KMS-11 (cell line): ENCODE measurements around the gene TPST1.

ENCODE experiments used
- H2AFZ ChIP-seq: fragments of 200-600 bp; sonication (generic); 2 replicates; pipeline ENCODE4 v1.6.1; 2016; ENCODE audit warnings: antibody characterized with exemption, mixed run types, low read depth
- H3K27ac ChIP-seq: fragments of 200-600 bp; sonication (generic); 2 replicates; pipeline ENCODE4 v1.6.1; 2016; ENCODE audit warnings: mild to moderate bottlenecking, mixed run types
- H3K27me3 ChIP-seq: fragments of 200-600 bp; sonication (generic); 2 replicates; pipeline ENCODE4 v1.6.1; 2017; ENCODE audit warnings: mild to moderate bottlenecking, low read depth, mixed run types, moderate library complexity; ENCODE audit not compliant: insufficient read depth
- H3K36me3 ChIP-seq: fragments of 200-600 bp; sonication (generic); 2 replicates; pipeline ENCODE4 v1.6.1; 2017; ENCODE audit warnings: mild to moderate bottlenecking, mixed run types; ENCODE audit not compliant: insufficient read depth
- H3K4me1 ChIP-seq: fragments of 200-600 bp; sonication (generic); 2 replicates; pipeline ENCODE4 v1.6.1; 2016; ENCODE audit warnings: mild to moderate bottlenecking, low read depth, mixed run types; ENCODE audit not compliant: poor library complexity, severe bottlenecking
- H3K4me2 ChIP-seq: fragments of 200-600 bp; sonication (generic); 2 replicates; pipeline ENCODE4 v1.7.0; 2016; ENCODE audit warnings: mild to moderate bottlenecking, mixed run types
- H3K4me3 ChIP-seq: fragments of 200-600 bp; sonication (generic); IDR thresholded peaks from 2 replicates; pipeline ENCODE4 v1.6.1; 2017; ENCODE audit warnings: low read depth, low read length, mixed read lengths; ENCODE audit not compliant: insufficient read depth
- H3K79me2 ChIP-seq: fragments of 200-600 bp; sonication (generic); 2 replicates; pipeline ENCODE4 v1.6.1; 2016; ENCODE audit warnings: low read depth, mixed run types; ENCODE audit not compliant: insufficient read depth
- H3K9ac ChIP-seq: fragments of 200-600 bp; sonication (generic); 2 replicates; pipeline ENCODE4 v1.6.1; 2016; ENCODE audit warnings: mild to moderate bottlenecking, mixed run types
- H4K20me1 ChIP-seq: fragments of 200-600 bp; sonication (generic); 2 replicates; pipeline ENCODE4 v1.6.1; 2016; ENCODE audit warnings: mild to moderate bottlenecking, mixed run types; ENCODE audit not compliant: insufficient read depth
- TF ChIP-seq, protein P1 (sequence below): fragments of 200-600 bp; sonication (generic); conservative IDR thresholded peaks from 2 replicates; pipeline ENCODE4 v1.6.1; 2017; ENCODE audit warnings: low read depth, mild to moderate bottlenecking, antibody characterized with exemption, low read length, moderate library complexity, mixed read lengths

TPST1 gene

DNA sequence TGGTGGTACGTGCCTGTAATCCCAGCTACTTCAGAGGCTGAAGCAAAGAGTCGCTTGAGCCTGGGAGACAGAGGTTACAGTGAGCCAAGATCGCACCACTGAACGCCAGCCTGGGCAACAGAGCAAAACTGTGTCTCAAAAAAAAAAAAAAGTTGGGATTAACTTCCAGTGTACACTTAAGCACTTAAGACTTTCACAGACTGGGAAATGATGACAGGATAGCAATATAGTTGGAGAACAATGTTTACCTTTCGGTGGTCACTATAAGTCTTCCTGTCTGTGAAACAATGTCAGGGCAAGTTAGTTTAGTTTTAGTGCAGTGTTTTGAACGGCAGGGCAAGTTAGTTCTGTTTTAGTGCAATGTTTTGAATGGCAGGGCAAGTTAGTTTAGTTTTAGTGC, 130.2 kb downstream of the TPST1 start:
- peaks cover 59% of the 10 kb centered on the region for H3K4me1 ChIP-seq
- H2AFZ ChIP-seq, result no peak overlapping the region
- peaks cover 23% of the 10 kb centered on the region; the same call in 1 of the 2 replicates for H3K79me2 ChIP-seq
- no peaks in the 10 kb centered on the region for H4K20me1 ChIP-seq
- TF ChIP-seq, protein P1, sequence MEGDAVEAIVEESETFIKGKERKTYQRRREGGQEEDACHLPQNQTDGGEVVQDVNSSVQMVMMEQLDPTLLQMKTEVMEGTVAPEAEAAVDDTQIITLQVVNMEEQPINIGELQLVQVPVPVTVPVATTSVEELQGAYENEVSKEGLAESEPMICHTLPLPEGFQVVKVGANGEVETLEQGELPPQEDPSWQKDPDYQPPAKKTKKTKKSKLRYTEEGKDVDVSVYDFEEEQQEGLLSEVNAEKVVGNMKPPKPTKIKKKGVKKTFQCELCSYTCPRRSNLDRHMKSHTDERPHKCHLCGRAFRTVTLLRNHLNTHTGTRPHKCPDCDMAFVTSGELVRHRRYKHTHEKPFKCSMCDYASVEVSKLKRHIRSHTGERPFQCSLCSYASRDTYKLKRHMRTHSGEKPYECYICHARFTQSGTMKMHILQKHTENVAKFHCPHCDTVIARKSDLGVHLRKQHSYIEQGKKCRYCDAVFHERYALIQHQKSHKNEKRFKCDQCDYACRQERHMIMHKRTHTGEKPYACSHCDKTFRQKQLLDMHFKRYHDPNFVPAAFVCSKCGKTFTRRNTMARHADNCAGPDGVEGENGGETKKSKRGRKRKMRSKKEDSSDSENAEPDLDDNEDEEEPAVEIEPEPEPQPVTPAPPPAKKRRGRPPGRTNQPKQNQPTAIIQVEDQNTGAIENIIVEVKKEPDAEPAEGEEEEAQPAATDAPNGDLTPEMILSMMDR, result no peak
- peak overlapping the region; percentile 35; the same call in 1 of the 2 replicates for H3K9ac ChIP-seq
- peak overlapping the region; percentile 84 for H3K27ac ChIP-seq
- H3K4me3 ChIP-seq, result no peak overlapping the region
- H3K36me3 ChIP-seq, result no peaks in the 10 kb centered on the region
- H3K4me2 ChIP-seq, result peak overlapping the region; percentile 76
- H3K27me3 ChIP-seq, result no peaks in the 10 kb centered on the region

DNA sequence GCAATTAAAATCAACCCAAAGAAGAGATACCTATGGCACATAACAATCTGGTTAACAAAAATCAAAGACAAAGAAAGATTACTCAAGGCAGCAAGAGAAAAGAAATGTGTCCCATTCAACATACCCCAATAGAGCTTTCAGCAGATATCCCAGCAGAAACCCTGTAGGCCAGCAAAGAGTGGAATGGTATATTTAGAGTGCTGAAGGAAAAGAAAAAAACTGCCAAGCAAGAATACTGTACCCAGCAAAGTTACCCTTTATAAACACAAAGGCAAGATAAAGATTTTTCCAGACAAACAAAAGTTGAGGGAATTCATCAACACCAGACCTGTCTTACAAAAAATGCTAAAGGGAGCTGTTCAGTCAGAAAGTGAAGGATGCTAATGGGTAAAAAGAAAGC, 131.6 kb downstream of the TPST1 start:
- TF ChIP-seq, protein P1, result no peak
- no peak overlapping the region for H3K9ac ChIP-seq
- H3K27me3 ChIP-seq, result no peaks in the 10 kb centered on the region
- H2AFZ ChIP-seq, result no peak overlapping the region
- peak overlapping the region; percentile 84; the same call in 1 of the 2 replicates for H3K27ac ChIP-seq
- peaks cover 51% of the 10 kb centered on the region for H3K4me1 ChIP-seq
- no peaks in the 10 kb centered on the region for H4K20me1 ChIP-seq
- H3K36me3 ChIP-seq, result no peaks in the 10 kb centered on the region
- H3K4me3 ChIP-seq, result no peak overlapping the region
- H3K79me2 ChIP-seq, result peaks cover 23% of the 10 kb centered on the region; the same call in 1 of the 2 replicates
- peak overlapping the region; percentile 76; the same call in 1 of the 2 replicates for H3K4me2 ChIP-seq

DNA sequence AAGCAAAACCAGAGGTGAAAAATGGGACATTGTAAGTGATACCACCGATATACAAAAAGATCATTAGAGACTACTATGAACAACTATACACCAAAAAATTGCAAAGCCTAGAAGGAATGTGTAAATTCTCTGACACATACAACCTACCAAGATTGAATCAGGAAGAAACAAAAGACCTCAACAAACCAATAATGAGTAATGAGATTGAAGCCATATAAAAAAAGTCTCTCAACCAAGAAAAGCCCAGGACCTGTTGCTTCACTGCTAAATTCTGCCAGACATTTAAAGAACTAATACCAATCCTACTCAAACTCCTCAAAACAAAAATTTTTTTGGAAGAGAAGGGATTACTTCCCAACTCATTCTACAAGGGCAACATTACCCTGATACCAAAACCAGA, 134.0 kb downstream of the TPST1 start:
- Histone ChIP-seq H3K4me2 (no peak overlapping the region), H3K79me2 (peaks cover 6% of the 10 kb centered on the region; the same call in 1 of the 2 replicates), H2AFZ (no peak overlapping the region), H3K4me3 (no peak overlapping the region), H4K20me1 (no peaks in the 10 kb centered on the region), H3K4me1 (peaks cover 54% of the 10 kb centered on the region), H3K27me3 (no peaks in the 10 kb centered on the region), H3K36me3 (no peaks in the 10 kb centered on the region), H3K27ac (no peak overlapping the region), H3K9ac (no peak overlapping the region)
- TF ChIP-seq, protein P1, result no peak

DNA sequence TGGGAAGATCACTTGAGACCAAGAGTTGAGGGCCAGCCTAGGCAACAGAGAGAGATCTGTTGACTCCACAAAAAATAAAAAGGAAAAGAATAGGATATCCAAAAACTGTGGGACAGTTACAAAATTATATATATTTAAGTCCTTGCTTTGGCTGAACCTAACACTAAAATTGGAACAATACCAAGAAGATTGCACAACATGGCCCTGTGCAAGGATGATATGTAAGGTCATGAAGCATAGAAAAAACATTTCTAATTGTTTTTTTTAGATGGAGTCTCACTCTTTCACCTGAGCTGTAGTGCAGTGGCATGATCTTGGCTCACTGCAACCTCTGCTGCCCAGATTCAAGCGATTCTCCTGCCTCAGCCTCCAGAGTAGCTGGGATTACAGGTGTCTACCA, 139.0 kb downstream of the TPST1 start:
- Histone ChIP-seq H4K20me1 (no peaks in the 10 kb centered on the region), H3K4me1 (peaks cover 63% of the 10 kb centered on the region), H3K4me3 (no peak overlapping the region), H3K27ac (no peak overlapping the region), H3K9ac (no peak overlapping the region), H2AFZ (no peak overlapping the region), H3K79me2 (peaks cover 20% of the 10 kb centered on the region; the same call in 1 of the 2 replicates), H3K36me3 (no peaks in the 10 kb centered on the region), H3K4me2 (no peak overlapping the region; the same call in 1 of the 2 replicates), H3K27me3 (no peaks in the 10 kb centered on the region)
- TF ChIP-seq, protein P1, result no peak
